Thyroid gland (tissue), 4 donors: ENCODE results near the gene METTL26.

Experiments used
- CTCF ChIP-seq, 6 experiments: fragments of 200-600 bp in 3 of 6; fragments of 450-650 bp in 3 of 6; sonication (generic) in 3 of 6; IDR thresholded peaks; one replicate each; pipeline ENCODE4 v1.5.1; 2016 to 2019; ENCODE audit warnings: antibody characterized with exemption in 6 of 6, mild to moderate bottlenecking in 2 of 6, inconsistent platforms in 1 of 6, moderate library complexity in 1 of 6
- POLR2A ChIP-seq, 2 donors: fragments of 450-650 bp; IDR thresholded peaks; one replicate each; pipeline ENCODE4 v1.6.1; 2017; ENCODE audit warnings: antibody characterized with exemption in 2 of 2, mild to moderate bottlenecking in 2 of 2, moderate library complexity in 1 of 2

DNA sequence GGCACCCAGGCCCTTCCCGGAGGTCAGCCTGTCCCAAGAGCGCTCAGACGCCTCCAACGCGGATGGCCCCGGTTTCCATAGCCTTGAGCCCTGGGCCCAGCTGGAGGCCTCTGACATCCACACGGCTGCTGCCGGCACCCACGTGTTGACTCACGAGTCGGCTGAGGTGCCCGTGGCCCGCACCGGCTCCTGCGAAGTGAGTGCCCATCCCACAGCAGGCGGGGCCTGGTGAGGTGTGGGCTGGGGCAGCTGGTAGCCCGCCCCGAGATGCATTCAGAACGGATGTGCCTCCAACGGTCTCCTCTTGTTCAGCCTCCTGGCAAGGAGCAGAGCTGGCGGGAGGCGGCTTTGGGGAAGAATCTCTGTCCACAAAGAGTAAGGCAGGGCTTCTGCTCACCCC, 15.7 kb upstream of the METTL26 start:
- TF ChIP-seq CTCF (IDR thresholded peaks at IDR 0.05) (no peak), POLR2A (IDR thresholded peaks at IDR 0.05) (no peak)
